GM21526 (cell line): ENCODE measurements around the gene ZNF181.
"Not testable (repeated sequence)": the region's sequence is repeated elsewhere in the genome, so short reads cannot be mapped to it uniquely, and the experiment has no call there.

Experiments used
- ATAC-seq: cut with Tn5 transposase; IDR thresholded peaks from one replicate; pipeline ENCODE4 v1.9.1; 2021; ENCODE audit warnings: moderate library complexity; ENCODE audit not compliant: unreplicated experiment, low FRiP score

Gene ZNF181

DNA sequence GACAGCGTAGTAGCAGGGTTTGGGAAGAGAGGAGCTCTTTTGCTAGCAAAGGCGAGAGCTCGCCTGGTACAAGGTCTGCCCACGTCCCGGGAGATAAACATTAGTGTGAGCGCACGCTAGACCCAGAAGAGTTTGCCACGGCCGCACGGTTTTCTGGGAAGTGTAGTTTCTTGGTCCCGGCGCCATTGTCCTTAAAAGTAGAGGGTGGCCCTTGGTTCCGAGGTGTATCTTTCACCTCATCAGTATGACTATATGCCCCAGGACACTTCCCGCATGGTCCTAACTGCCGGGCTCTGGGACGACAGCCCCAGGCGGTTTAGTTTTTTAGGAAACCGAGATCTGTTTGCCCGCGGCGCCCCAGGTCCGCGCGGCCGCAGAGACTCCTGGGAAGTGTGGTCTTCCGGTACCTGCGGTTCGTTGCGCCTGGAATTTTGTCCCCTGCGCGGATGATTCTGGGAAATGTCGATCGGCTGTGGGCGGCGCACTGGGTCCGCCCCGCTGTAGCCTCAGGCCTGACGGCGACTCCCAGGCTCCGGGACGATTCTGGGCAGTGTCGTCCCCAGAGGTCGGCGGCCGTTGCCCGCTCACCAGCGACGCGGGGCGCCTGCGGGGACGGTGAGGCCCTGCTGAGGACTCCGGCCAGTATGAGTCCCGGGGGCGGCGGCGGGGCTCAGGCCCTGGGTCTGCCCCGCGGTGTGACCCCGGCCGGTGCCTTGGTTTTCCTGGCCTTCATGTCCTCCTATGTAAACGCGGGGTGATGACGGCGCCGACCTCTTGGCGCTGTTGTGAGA lies at the start of gene ZNF181:
ZNF181 (plus strand) TSS at position 498 of the 791 bp plus-strand sequence. CDS start 795 bp downstream, outside the sequence.
- peak; percentile 76 for ATAC-seq

DNA sequence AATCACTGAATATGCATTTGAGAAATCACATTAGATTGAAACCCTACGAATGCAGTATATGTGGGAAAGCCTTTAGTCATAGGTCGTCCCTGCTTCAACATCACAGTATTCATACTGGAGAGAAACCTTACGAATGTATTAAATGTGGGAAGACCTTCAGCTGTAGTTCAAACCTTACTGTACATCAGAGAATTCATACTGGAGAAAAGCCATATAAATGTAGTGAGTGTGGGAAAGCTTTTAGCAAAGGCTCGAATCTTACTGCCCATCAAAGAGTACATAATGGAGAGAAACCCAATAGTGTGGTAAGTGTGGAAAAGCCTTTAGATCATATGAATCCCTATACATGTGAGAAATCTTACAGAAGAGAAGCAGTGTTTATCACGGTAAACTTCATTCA lies 48.8 kb upstream of the ZNF181 start:
- ATAC-seq: not testable (repeated sequence)

DNA sequence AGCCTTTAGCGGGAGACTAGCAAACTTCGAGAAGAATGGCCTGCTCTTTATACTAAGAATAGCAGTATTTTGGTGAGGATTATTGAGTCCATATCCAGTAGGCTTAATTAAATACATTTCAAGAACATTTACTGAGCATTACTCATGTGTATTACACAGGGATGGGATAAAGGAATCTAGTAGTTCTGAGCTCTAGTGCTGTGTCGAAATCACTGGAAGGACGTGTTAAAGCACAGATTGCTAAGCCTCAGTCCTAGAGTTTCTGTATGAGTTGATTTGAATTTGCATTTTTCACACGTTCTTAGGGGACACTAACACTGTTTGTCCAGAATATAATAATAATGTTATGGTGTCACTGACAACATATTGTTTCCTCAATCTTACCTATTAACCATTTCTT lies 47.6 kb upstream of the ZNF181 start:
- no peak for ATAC-seq

DNA sequence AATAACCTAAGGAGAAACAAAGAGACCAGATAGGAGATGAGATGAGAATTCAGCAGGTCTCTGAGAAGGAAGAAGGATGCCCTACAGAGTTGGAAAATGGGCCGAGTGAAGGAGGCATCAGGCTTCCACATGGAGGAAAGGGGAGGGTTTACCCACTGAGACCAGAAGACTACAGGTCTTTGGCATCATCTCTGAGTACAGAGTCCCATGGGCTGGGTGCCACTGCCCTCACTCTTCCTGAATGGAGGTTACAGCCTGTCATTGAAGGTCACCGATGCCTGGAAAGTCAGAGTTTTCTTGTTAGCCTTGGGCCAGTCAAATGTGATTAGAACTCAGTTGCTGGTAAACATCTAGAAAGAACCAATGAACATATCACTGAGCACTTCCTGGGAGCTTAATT lies 46.7 kb upstream of the ZNF181 start:
- ATAC-seq: no peak

DNA sequence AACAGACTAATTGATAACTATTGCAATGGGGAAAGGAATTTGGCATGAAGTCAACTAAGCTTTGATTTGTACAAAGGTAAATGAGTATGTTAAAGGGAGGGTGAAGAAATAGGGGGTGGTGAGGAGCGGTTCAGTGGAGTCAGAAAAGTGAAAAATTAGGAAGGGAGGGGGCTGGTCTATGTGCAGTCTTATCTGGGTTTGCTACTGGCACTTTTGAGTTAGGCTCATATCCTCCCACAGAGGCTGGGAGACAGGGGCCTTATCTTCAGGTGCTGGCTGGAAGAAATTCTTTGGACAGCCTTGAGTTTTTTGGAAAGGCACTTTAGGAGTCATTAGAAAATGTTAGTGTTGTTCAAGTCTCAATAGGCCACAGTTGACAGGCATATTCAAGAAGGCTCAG lies 45.5 kb upstream of the ZNF181 start:
- no peak for ATAC-seq

DNA sequence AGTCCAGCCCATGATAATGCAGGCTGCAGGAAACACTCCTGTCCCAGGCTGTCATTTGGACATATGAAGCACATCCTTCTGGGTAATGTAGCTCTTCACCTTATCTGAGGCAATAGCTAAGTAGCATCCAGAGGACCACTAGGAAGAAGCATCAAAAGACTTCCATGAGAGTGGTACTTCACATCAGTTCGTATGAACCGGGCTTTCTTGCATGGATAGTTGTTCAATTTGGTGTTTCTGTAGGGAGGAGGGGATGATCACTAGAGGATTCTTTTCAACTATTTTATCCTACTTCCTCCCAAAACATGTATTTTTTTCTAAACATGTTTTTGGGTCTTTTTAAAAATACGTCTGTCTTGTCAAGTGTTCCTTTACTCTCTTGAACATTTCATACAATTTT lies 43.7 kb upstream of the ZNF181 start:
- ATAC-seq: no peak

DNA sequence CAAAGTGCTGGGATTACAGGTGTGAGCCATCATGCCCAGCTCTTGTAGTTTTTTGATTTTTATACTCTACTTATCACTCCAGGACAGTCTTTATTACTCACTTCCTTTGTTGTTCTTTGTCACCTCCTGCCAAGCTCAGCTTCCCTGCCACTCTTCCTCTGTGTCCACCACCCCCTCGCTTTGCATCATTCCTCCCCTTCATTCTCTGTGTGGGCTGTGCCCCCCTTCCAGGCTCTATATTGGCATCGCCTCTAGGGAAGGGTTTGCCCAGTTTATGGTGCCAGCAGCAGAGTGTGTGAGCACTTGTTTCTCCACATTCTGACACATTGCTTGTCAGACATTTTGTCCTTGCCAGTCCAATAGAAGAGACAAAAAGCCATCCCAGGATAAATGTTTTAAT lies 41.5 kb upstream of the ZNF181 start:
- ATAC-seq: no peak

DNA sequence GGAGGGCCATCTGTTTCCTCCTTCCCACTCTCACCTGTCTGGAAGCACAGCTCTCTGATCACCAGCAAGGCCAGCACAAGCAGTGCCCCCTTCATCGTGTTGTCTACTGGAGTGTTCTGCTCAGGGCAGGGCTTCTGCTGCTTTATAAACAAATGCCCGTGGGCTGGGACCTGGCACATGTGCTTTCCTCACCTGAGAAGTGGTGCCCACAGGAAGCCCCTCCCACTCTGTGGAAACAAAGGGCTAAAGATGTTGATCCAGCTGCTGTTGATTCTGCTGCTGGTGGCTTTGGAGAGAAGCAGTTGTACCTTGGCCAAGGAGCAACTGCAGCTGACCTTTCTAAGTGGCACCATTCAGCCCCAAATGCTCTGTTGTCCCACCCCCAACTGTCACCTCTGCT lies 26.4 kb upstream of the ZNF181 start:
- ATAC-seq: no peak

DNA sequence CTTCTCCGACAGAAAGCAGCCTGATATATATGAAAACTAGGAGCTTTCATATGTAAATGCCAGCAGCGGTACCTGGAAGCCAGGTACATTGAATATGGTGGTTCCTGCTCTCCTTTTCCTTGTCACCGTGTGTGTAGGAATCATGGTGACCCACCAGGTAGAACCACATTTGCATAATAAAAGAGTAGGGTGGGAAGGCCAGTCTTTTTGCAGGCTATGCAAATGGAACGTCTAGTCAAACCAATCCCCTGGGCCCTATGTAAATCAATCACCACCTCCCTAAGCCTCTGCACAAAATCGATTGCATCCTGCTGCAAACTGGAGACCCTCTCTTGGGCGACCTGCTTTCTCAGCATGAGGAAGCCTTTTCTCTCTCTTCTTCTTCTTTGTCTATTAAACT lies 22.2 kb upstream of the ZNF181 start:
- ATAC-seq: no peak

DNA sequence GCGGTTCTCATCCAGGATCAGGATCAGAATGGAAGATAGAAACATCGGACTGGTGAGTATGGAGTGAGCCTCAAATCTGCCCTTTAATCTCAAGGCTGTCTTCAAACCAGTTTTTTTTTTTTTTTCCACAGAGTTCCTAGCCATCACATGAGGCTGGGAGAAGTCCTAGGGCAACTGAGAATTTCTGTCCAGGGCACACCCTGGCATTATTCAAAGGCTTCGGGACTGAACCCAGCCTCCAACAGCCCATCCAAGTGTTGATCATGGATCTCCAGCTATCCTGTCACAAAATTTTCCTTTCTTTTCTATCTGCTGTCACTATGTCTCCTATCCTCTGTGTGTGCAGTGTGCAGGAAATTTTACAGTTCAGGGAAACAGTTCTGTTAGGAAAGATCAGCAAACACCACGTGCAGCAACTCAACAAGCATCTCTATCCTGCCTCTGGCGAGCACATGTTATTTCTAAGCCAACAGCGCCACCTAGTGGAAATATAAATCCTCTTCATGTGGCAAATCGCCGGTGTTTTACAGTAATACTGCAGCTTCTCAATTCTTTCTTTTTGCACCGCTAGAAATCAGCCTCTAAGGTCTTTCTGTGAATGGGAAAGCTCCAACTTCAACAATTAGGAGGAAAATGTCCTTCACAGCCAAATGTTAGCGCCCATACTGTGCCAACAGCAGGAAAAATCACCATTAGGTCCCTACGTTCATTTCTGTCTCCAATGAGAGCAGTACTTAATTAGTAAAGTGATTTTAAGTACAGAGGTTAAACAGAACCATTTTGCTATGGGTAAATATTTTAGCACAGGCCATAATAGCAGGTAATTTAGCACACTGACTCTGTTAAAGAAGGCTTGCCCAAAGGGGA lies 21.4 kb upstream of the ZNF181 start:
- no peak for ATAC-seq

DNA sequence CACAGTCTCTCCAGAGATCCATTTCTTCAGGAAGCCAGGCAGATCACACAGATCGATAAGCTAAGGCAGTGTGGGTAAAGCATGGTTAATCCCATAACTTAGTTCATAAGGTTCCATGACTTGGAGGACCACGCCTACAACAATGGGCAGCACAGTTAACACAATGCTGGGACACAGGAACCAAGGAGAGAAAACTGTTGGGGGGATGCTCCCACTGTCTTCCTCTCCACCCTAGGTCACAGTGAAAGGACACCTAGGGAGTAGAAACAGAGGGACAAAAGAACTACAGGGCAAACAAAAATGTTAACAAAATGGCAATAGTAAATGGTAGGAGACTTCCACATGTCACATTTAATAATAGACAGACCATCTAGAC lies 20.8 kb upstream of the ZNF181 start:
- no peak for ATAC-seq

DNA sequence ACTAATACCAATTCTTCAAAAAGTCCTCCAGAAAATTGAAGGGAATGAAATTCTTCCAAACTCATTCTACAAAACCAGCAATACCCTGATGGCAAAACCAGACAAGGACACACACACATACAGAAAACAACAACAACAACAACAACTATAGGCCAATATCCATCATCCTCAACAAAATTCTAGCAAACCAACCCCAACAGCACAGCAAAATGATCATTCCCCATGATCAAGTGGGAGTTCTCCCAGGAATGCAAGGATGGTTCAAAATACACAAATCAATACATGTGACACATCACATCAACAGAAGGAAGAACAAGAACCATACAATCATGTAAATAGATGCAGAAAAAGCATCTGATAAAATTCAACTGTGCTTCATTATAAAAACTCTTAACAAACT lies 18.7 kb upstream of the ZNF181 start:
- no peak for ATAC-seq

DNA sequence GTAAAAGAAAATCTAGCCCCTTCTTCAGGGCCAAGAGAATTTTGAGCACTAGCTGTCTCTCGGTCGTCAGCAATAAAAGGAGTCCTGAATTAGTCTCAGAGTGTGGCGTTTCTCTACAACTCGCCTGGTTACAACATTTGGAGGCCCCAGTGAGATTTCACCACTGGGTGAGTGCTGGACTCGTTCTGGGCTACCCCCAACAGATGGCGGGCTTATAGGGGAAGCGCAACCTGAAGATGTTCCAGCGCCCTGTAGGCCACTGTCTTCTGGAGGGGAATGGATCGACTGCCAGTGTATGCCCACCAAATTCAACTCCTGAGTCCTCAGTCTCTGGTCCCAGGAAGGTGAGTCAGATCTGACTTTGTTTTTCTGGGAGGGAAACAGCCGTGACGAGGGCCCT lies 11.7 kb upstream of the ZNF181 start:
- ATAC-seq: no peak

DNA sequence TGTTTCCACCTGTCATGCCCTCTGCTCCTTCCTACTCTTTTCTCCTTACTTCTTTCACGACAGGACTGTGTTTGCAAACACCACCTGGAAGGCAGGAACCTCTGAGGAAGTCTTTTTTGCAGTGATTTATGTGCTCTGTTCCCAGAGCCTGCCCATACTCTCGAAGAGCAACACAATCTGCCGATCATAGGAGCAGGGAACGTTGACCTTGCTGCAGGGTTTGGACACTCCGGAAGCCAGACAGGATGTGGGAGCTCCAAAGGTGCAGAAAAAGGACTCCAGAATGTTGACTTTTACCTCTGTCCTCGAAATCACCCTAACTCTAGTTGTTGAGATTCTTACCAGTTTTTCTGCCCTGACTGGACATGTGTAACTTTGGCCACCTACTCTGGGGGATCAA lies 8.6 kb upstream of the ZNF181 start:
- no peak for ATAC-seq

DNA sequence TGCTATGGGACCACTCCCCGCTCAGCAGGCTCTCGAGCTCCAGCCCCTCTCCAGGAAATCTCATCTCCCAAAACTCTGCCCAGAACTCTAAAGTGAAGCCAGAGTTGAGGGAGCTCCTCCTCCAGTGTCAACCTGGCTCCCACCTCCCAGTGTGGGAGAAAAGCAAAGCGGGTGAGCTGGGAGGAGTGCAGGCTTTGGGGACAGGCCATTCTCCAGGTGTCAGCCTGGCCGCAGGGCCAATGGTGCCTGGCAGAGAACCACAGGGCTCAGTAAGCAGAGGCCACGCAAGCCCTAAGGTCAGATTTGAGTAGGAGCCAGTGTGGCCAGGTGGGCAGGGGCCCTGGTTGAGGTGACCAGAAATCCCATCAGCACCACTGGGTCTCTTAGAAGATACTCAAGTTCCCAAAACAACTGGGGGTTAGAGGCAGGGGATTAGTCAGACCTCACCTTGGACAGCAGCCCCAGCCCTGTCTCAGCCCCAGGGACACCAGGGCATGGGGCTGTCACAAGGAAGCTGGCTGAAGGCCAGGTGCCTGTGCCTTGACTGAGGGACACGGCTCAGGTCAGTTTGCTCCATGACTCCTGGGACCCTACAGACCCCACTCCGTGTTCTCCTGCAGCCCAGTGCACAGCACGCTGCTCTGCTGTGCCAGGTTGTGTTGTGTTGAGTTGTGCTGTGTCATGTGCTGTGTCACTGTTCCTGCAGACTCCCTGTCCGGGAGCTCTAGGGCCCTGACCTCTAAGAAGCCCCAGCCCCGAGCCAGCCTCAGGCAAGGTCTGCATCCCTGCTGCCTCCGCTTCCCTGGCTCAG lies 2.8 kb upstream of the ZNF181 start:
- ATAC-seq: no peak

DNA sequence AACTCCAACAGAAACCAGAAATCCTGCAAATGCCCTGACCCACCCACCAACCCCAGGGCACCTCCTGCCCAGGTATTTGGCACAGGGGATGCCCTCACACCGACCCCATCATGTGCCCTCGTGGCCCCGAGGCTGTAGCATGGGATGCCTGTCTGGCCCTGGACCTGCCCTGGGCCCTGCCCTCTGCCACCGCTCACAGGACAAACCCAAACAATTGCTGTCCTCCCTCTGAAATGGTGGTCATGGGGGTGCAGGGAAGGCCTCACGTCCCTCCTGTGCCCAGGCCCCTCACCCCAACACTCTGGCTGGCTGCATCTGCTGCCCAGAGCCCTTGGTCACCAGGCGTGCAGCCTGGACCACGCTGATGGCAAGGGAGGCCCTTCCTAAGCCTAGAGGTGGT lies 2.1 kb upstream of the ZNF181 start:
- no peak for ATAC-seq

DNA sequence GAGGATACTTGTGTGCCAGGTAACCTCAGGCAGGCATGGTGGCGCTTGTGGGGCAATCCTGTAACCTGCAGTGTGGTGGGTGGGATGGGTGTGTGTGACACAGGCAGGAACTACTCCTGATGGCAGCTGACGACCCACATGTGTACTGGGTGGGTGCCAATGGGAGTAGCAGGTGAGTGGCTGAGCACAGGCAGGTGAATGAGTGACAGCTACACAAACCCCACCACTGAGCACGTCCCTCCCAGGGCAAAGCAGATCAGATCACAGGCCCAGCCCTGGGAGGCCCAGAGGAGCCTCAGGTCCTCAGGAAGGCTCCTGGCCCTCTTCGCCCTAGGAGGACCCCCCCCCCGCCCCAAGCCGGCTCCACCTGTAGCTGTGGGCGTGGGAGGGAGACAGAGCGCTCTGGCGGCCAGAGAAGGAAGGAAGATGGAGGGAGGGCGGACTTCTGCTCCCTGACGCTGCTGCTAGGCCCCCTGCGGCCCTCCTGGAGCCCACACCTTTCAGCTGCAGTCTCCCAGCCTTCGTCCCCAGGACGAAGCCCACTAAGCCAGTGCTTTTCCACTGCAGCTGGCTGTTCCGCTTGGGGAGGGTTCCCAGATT lies 1.3 kb upstream of the ZNF181 start:
- ATAC-seq: no peak

DNA sequence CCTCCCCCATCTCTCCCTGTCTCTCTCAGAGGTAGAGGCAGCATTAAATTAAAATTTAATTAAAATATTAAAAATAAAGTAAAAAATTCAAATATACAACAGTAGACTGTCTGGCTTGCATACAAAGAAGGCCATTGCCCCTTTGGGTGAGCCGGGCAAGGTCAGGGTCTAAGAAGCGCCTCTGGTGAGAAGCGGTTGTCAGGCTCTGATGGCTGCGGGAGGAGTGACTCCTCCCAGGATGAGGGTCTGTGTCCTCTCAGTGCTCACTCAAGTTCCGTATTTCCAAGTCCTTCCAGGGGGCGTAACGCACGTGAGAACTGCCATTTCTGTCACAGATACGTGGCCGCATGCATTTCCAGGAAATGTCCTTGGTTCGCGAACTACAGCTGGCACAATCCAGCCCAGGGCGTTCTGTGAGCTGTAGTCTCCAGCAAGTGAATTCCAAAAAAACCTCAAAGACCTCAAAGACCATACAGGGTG lies 737 bp upstream of the ZNF181 start:
- peak; percentile 14 for ATAC-seq

DNA sequence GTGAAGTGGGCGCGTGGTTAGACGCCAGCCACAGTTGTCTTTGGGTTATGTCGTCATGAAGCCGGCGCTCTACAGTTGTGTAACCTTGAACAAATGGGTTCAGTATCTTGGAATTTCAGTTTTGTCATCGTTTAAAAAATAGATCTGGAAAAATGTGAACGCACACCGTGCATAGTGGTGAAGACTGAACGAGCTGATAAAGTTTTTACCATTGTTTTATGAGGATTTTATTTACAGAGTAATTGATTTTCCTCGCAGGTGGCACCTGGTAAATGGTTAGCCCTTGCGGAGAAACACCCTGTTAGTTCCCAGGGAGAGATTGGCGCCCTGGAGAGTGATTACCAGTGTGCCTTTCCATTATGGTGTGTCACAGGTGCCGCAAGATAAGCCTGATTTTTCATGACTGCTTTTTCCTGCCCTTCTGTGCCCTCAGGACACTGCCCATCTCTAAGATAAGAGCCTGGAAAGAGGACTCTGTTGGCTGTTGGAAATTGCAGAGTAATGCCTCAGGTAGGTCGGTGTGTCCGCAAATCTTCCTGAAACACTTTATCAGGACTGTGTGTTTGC lies 577 bp downstream of the ZNF181 start:
- ATAC-seq: no peak
